B cell (primary cell): ENCODE results near the gene BCHE. TPM values are rescaled to one million over a fixed set of nuclear protein-coding genes. Genes with fewer than 3 reads are reported as not detected.

Experiments
- ATAC-seq: fragments of 200-7000 bp; cut with Tn5 transposase; one replicate; pipeline ENCODE4 v1.10.0; 2021; ENCODE audit warnings: low read depth, mild to moderate bottlenecking, moderate number of reproducible peaks, moderate library complexity
- CTCF ChIA-PET: fragments of 350-600 bp; sonication (Branson Sonifier 250); formaldehyde crosslinking; loops from one replicate; lab custom pipeline; 2021; ENCODE audit warnings: antibody characterized with exemption, inconsistent platforms; lab: Charles Lee
- POLR2A ChIA-PET: fragments of 350-600 bp; sonication (Branson Sonifier 250); formaldehyde crosslinking; loops from one replicate; lab custom pipeline; 2021; ENCODE audit warnings: antibody characterized with exemption; lab: Charles Lee
- DNase-seq: peaks from one replicate; pipeline ENCODE4 v3.0.0; 2013
- H2AFZ ChIP-seq: 2 replicates; pipeline ENCODE4 v1.6.1; 2012; ENCODE audit warnings: mild to moderate bottlenecking, low read depth, low read length; ENCODE audit not compliant: insufficient read depth, poor library complexity, severe bottlenecking
- H3K27ac ChIP-seq, 2 donors: 1 replicate in 1 of 2; 2 replicates in 1 of 2; pipeline ENCODE4 v1.5.1; 2012 to 2013; ENCODE audit warnings: low read length in 2 of 2, mild to moderate bottlenecking in 2 of 2, moderate library complexity in 1 of 2
- H3K27me3 ChIP-seq, 4 experiments: fragments of 200-600 bp in 1 of 4; sonication (generic) in 1 of 4; replicated peaks in 1 of 4; 1 replicate in 2 of 4; 2 replicates in 2 of 4; pipeline versions ENCODE4 v1.6.1 to v1.7.0; 2013 to 2016; ENCODE audit warnings: low read length in 3 of 4, mild to moderate bottlenecking in 2 of 4, mixed read lengths in 1 of 4, moderate library complexity in 1 of 4; ENCODE audit not compliant: insufficient read depth in 4 of 4, control insufficient read depth in 3 of 4; ENCODE audit errors: control extremely low read depth in 1 of 4
- H3K36me3 ChIP-seq, 2 experiments: replicated peaks in 1 of 2; 1 replicate in 1 of 2; 2 replicates in 1 of 2; pipeline versions ENCODE4 v1.6.1 to v1.7.1; 2013; ENCODE audit warnings: low read length in 1 of 2; ENCODE audit not compliant: insufficient read depth in 2 of 2, control insufficient read depth in 1 of 2; ENCODE audit errors: control extremely low read depth in 1 of 2, extremely low read depth in 1 of 2
- H3K4me1 ChIP-seq, 2 donors: fragments of 200-600 bp in 1 of 2; sonication (generic) in 1 of 2; 1 replicate in 1 of 2; 2 replicates in 1 of 2; pipeline versions ENCODE4 v1.5.1 to v1.6.1; 2013 to 2017; ENCODE audit warnings: low read length in 2 of 2; ENCODE audit not compliant: control insufficient read depth in 2 of 2, insufficient read depth in 2 of 2
- H3K4me2 ChIP-seq: replicated peaks from 2 replicates; pipeline ENCODE3; 2012; ENCODE audit warnings: mild to moderate bottlenecking, low read depth, low read length; ENCODE audit not compliant: poor library complexity, severe bottlenecking
- H3K4me3 ChIP-seq, 5 experiments: fragments of 200-600 bp in 1 of 5; sonication (generic) in 1 of 5; 1 replicate in 3 of 5; 2 replicates in 2 of 5; pipeline versions ENCODE4 v1.5.1 to v1.7.0; 2011 to 2016; ENCODE audit warnings: low read length in 4 of 5, mild to moderate bottlenecking in 4 of 5, low read depth in 2 of 5, control low read depth in 1 of 5, moderate library complexity in 1 of 5; ENCODE audit not compliant: insufficient read depth in 1 of 5; ENCODE audit errors: control extremely low read depth in 1 of 5, extremely low read depth in 1 of 5
- H3K79me2 ChIP-seq: fragments of 200-600 bp; sonication (generic); one replicate; pipeline ENCODE4 v1.6.0; 2016; ENCODE audit warnings: low read length; ENCODE audit not compliant: control insufficient read depth, insufficient read depth
- H3K9ac ChIP-seq: fragments of 200-600 bp; sonication (generic); 2 replicates; pipeline ENCODE4 v1.6.1; 2017; ENCODE audit warnings: mild to moderate bottlenecking, low read length, moderate library complexity
- H3K9me3 ChIP-seq, 3 donors: one replicate each; pipeline versions ENCODE4 v1.6.1 to v1.7.1; 2013; ENCODE audit warnings: low read length in 2 of 3; ENCODE audit not compliant: control insufficient read depth in 2 of 3, insufficient read depth in 1 of 3; ENCODE audit errors: control extremely low read depth in 1 of 3
- H4K20me1 ChIP-seq: 2 replicates; pipeline ENCODE4 v1.6.0; 2012; ENCODE audit warnings: mild to moderate bottlenecking, low read length; ENCODE audit not compliant: insufficient read depth, control insufficient read depth, poor library complexity, severe bottlenecking
- H3K27ac Mint-ChIP-seq: one replicate; pipeline ENCODE4 v1.8.0; 2021; ENCODE audit warnings: mixed read lengths
- H3K27me3 Mint-ChIP-seq: one replicate; pipeline ENCODE4 v1.8.0; 2021; ENCODE audit warnings: mixed read lengths
- H3K4me1 Mint-ChIP-seq: one replicate; pipeline ENCODE4 v1.8.0; 2021; ENCODE audit warnings: mixed read lengths
- H3K4me3 Mint-ChIP-seq: one replicate; pipeline ENCODE4 v1.8.0; 2021; ENCODE audit warnings: mixed read lengths
- H3K9me3 Mint-ChIP-seq: one replicate; pipeline ENCODE4 v1.8.0; 2022; ENCODE audit warnings: mixed read lengths; ENCODE audit not compliant: insufficient read depth
- CTCF ChIP-seq: fragments of 200-600 bp; IDR thresholded peaks from one replicate; pipeline ENCODE4 v1.8.0; 2022; ENCODE audit warnings: antibody characterized with exemption, mild to moderate bottlenecking
- EZH2 ChIP-seq: IDR thresholded peaks from 2 replicates; pipeline ENCODE4 v1.6.1; 2012; ENCODE audit warnings: borderline replicate concordance, low read depth, mild to moderate bottlenecking, moderate library complexity, low read length; ENCODE audit not compliant: insufficient read depth, poor library complexity, severe bottlenecking
- WGBS: methylation state at CpG from one replicate; pipeline ENCODE4 v1.1.5; 2013; ENCODE audit warnings: missing lambda C conversion rate; ENCODE audit not compliant: insufficient coverage; 5-methylcytosine and 5-hydroxymethylcytosine counted together
- intact Hi-C: fragments of 100-400 bp; cut with micrococcal nuclease; formaldehyde crosslinking; loops from one replicate; pipeline ENCODE4 v1.10.0; 2022
- polyA plus RNA-seq: library from polyadenylated mRNA; depleted of rRNA; stranded (reverse); fragments of >200 nt; gene quantifications from 2 replicates; pipeline ENCODE4 v1.2.3, GENCODE V29; 2012
- total RNA-seq, 2 donors: library from RNA; stranded (reverse); fragments of 120-200 nt in 1 of 2; gene quantifications; 1 replicate in 1 of 2; 2 replicates in 1 of 2; pipeline versions ENCODE4 v1.2.3 to v1.2.4, GENCODE V29; 2013 to 2022

The BCHE gene
- total and polyA plus RNA-seq, 2 donors (not counting 1 experiment from before 2014, with no cell fraction given): not detected

- WGBS: 100% methylated on average over 2 of the region's 4 CpGs
- Histone ChIP-seq H3K9me3 (no peaks in the 10 kb centered on the region), H2AFZ (no peak overlapping the region), H3K4me2 (no peak overlapping the region), H3K4me3 (no peak overlapping the region), H3K27ac (no peak overlapping the region), H3K4me1 (no peaks in the 10 kb centered on the region), H3K36me3 (no peaks in the 10 kb centered on the region), H3K79me2 (no peaks in the 10 kb centered on the region), H3K9ac (no peak overlapping the region), H4K20me1 (no peaks in the 10 kb centered on the region), H3K27me3 (no peaks in the 10 kb centered on the region)
- TF ChIP-seq CTCF (no peak), EZH2 (no peak)
- no peak overlapping the region for H3K4me3 Mint-ChIP-seq
- CTCF ChIA-PET: no interaction called here
- H3K27ac Mint-ChIP-seq: no peak overlapping the region
- no peak for DNase-seq
- no peaks in the 10 kb centered on the region for H3K27me3 Mint-ChIP-seq
- peaks cover 4% of the 10 kb centered on the region for H3K9me3 Mint-ChIP-seq
- ATAC-seq: no peak
- intact Hi-C loops: no loop called here
- H3K4me1 Mint-ChIP-seq: no peaks in the 10 kb centered on the region
- POLR2A ChIA-PET: no interaction called here
Measured at GRCh38 chr3:165768680-165769079, 68.5 kb downstream of the BCHE start.

GRCh38 chr3:165759041-165759440, 78.2 kb downstream of the BCHE start:
- Histone ChIP-seq H3K27ac (no peak overlapping the region), H3K9ac (no peak overlapping the region), H3K4me2 (no peak overlapping the region), H3K4me3 (no peak overlapping the region), H3K9me3 (no peaks in the 10 kb centered on the region), H3K79me2 (no peaks in the 10 kb centered on the region), H2AFZ (no peak overlapping the region), H3K27me3 (no peaks in the 10 kb centered on the region), H4K20me1 (no peaks in the 10 kb centered on the region), H3K4me1 (no peaks in the 10 kb centered on the region), H3K36me3 (no peaks in the 10 kb centered on the region)
- WGBS: 93% methylated on average over 2 of the region's 3 CpGs
- DNase-seq (no peak), ATAC-seq (no peak)
- no peak overlapping the region for H3K27ac Mint-ChIP-seq
- intact Hi-C loops: no loop called here
- H3K4me1 Mint-ChIP-seq: no peaks in the 10 kb centered on the region
- no peaks in the 10 kb centered on the region for H3K27me3 Mint-ChIP-seq
- no peak overlapping the region for H3K4me3 Mint-ChIP-seq
- ChIA-PET POLR2A (no interaction called here), CTCF (no interaction called here)
- TF ChIP-seq CTCF: no peak
- TF ChIP-seq EZH2: no peak
- peaks cover 3% of the 10 kb centered on the region for H3K9me3 Mint-ChIP-seq
